Aorta (tissue), 5 donors: Measurements from ENCODE around the gene GPX5. TPM values are rescaled to one million over a fixed set of nuclear protein-coding genes. Genes with fewer than 3 reads are reported as not detected.
"Not testable (repeated sequence)": the region's sequence is repeated elsewhere in the genome, so short reads cannot be mapped to it uniquely, and the experiment has no call there.

Experiments used
- ATAC-seq: fragments of 200-7000 bp; cut with Tn5 transposase; one replicate; pipeline ENCODE4 v1.9.1; 2022; ENCODE audit warnings: moderate library complexity; ENCODE audit not compliant: low FRiP score
- DNase-seq, 2 donors: peaks; one replicate each; pipeline ENCODE4 v3.0.0-alpha.2; 2020
- H3K27ac ChIP-seq, 2 donors: one replicate each; pipeline ENCODE4 v1.5.1; 2013; ENCODE audit warnings: low read length in 2 of 2, mild to moderate bottlenecking in 2 of 2, moderate library complexity in 2 of 2, control low read depth in 1 of 2, inconsistent platforms in 1 of 2, low read depth in 1 of 2
- H3K27me3 ChIP-seq, 2 donors: one replicate each; pipeline ENCODE4 v1.6.1; 2013; ENCODE audit warnings: control low read depth in 1 of 2, low read length in 1 of 2, mild to moderate bottlenecking in 1 of 2, moderate library complexity in 1 of 2; ENCODE audit not compliant: insufficient read depth in 2 of 2, control insufficient read depth in 1 of 2
- H3K36me3 ChIP-seq, 2 donors: one replicate each; pipeline ENCODE4 v1.6.1; 2013; ENCODE audit warnings: control low read depth in 1 of 2, low read length in 1 of 2, mild to moderate bottlenecking in 1 of 2; ENCODE audit not compliant: insufficient read depth in 2 of 2, control insufficient read depth in 1 of 2
- H3K4me1 ChIP-seq, 2 donors: one replicate each; pipeline ENCODE4 v1.6.1; 2013; ENCODE audit warnings: low read length in 2 of 2, control low read depth in 1 of 2, mild to moderate bottlenecking in 1 of 2, moderate library complexity in 1 of 2; ENCODE audit not compliant: insufficient read depth in 2 of 2, control insufficient read depth in 1 of 2
- H3K4me3 ChIP-seq, 2 donors: one replicate each; pipeline ENCODE4 v1.5.1; 2013; ENCODE audit warnings: low read length in 2 of 2, control low read depth in 1 of 2, mild to moderate bottlenecking in 1 of 2
- H3K9me3 ChIP-seq: one replicate; pipeline ENCODE4 v1.6.1; 2013; ENCODE audit warnings: mild to moderate bottlenecking, low read length; ENCODE audit not compliant: control insufficient read depth
- WGBS, 2 donors: extraction: QIAGEN DNeasy Blood & Tissue Kit; methylation state at CpG; one replicate each; pipeline ENCODE4 v1.1.7; 2013; 5-methylcytosine and 5-hydroxymethylcytosine counted together
- intact Hi-C, 2 donors: fragments of 100-400 bp; cut with DNase I; formaldehyde crosslinking; loops; one replicate each; pipeline versions ENCODE4 v1.14.2 to v1.15.0; 2022
- polyA plus RNA-seq, 2 donors: library from polyadenylated mRNA; stranded (reverse); fragments of 200-250 nt; gene quantifications; one replicate each; pipeline ENCODE4 v1.2.3, GENCODE V29; 2013
- total RNA-seq, 2 donors: library from RNA; stranded (reverse); fragmentation: NEBNext Ultra II Directional; extraction: Animal tissue kit (Norgen Biotek cat#: 25700); gene quantifications; one replicate each; pipeline ENCODE4 v1.2.1, GENCODE V29; 2021
- donor health status: healthy with polysubstance abuse.
- donor health status: Bipolar disorder and iron deficiency.
- donor health status: DM: no; HTN: no; CAD: no.
- donor health status: DM: no; HTN: no; CAD: no.
- donor health status: DM: yes; HTN: yes; CAD: no.

The GPX5 gene
- total and polyA plus RNA-seq, 4 donors, result not detected

DNA sequence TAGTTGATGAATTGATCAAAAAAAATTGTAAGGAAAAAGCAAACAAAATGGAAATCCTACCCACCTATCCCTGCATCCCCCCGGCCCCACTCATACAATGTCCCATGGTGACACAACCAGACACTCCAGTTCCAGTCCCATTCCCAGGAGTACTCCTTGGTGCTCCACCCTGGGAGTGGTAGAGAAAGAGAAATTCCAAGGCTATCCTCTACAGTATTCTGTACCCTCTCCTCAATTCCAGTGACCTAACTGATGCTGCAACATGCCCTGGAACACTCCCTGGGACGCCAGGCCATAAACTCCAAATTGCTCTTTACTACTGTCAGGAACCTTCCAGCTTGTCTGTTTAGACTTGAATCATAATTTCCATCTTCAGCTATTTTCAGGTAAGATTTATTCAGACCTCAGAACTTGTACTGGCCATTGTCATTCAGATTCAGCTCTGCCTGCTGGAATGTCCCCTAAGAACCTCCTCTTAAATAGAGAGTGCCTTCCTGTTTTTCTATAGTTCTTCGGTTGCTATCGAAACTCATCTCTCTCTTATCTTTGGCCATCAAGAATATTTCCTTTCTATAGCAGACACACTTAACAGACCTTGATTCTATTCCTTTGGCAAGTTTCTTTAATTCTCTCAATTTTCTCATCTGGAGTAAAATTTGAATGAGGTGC is 18.7 kb upstream of the GPX5 start:
- no peaks in the 10 kb centered on the region for H3K9me3 ChIP-seq
- DNase-seq (no peak), ATAC-seq (no peak)
- H3K4me1 ChIP-seq, result no peaks in the 10 kb centered on the region
- 59 to 64% methylated on average over 4 of the region's 4 CpGs for WGBS, 2 donors
- H3K27me3 ChIP-seq, result no peaks in the 10 kb centered on the region
- no peak overlapping the region for H3K4me3 ChIP-seq
- intact Hi-C loops, result no loop called here
- H3K36me3 ChIP-seq, result no peaks in the 10 kb centered on the region
- H3K27ac ChIP-seq, result no peak overlapping the region

DNA sequence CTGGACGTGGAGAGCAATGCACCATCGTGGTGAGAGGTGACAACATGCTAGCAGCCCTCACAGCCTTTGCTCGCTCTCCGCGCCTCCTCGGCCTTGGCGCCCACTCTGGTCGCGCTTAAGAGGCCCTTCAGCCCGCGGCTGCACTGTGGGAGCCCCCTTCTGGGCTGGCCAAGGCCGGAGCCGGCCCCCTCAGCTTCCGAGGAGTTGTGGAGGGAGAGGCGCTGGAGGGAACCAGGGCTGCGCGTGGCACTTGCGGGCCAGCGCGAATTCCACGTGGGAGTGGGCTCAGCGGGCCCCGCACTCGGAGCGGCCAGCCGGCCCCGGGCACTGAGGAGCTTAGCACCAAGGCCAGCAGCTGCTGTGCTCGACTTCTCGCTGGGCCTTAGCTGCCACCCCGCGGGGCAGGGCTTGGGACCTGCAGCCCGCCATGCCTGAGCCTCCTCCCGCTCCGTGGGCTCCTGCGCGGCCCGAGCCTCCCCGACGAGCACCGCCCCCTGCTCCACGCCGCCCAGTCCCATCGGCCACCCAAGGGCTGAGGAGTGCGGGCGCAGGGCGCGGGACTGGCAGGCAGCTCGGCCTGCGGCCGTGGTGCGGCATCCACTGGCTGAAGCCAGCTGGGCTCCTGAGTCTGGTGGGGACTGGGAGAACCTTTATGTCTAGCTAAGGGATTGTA is 13.9 kb upstream of the GPX5 start:
- intact Hi-C loops, result no loop called here
- no peaks in the 10 kb centered on the region for H3K36me3 ChIP-seq
- DNase-seq (no peak), ATAC-seq (no peak)
- H3K9me3 ChIP-seq, result no peaks in the 10 kb centered on the region
- H3K27me3 ChIP-seq, result no peaks in the 10 kb centered on the region
- no peak overlapping the region for H3K27ac ChIP-seq
- H3K4me1 ChIP-seq, result no peaks in the 10 kb centered on the region
- H3K4me3 ChIP-seq, result no peak overlapping the region
- 93 to 95% methylated on average over 50 to 51 of the region's 51 CpGs for WGBS, 2 donors

DNA sequence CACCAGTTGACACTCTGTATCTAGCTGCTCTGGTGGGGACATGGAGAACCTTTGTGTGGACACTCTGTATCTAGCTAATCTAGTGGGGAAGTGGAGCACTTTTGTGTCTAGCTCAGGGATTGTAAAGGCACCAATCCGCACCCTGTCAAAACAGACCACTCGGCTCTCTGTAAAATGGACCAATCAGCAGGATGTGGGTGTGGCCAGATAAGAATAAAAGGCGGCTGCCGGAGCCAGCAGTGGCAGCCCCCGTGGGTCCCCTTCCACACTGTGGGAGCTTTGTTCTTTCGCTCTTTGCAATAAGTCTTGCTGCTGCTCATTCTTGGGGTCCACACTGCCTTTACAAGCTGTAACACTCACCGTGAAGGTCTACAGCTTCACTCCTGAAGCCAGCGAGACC is 13.3 kb upstream of the GPX5 start:
- H3K36me3 ChIP-seq, H3K4me3 ChIP-seq, H3K9me3 ChIP-seq, H3K27ac ChIP-seq, H3K27me3 ChIP-seq, intact Hi-C loops, DNase-seq, H3K4me1 ChIP-seq, ATAC-seq: not testable (repeated sequence)
- 87 to 92% methylated on average over 8 of the region's 8 CpGs for WGBS, 2 donors

DNA sequence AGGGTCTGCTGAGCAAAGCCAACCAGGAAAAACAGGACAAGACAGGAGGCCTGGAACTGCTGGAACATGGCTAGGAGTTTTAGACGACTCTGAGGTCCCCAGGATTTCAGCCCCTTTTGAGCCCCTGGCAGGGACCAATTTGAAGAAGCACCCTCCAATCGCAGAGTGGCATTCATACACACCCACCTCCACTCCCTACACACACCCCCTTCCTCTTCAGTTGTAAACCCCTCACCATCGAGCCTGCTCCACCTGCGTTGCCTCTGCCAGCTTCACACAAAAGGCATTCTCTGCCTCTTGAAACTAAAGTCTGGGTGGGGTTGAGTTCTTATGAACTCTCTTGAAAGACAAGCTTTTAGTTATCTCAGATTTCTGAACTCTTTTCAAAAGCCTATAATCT is 10.0 kb upstream of the GPX5 start, which contains the start of gene GPX6:
TSS of gene GPX6 (minus strand) at position 118 of the 400 bp plus-strand sequence. CDS start at position 68, 50 bp downstream.
- ATAC-seq, result no peak
- intact Hi-C loops, result no loop called here
- no peak for DNase-seq
- H3K36me3 ChIP-seq, result no peaks in the 10 kb centered on the region
- H3K9me3 ChIP-seq, result no peaks in the 10 kb centered on the region
- 58 to 65% methylated on average over 4 of the region's 4 CpGs for WGBS, 2 donors
- no peaks in the 10 kb centered on the region for H3K4me1 ChIP-seq
- H3K4me3 ChIP-seq, result no peak within 1 kb of the TSS
- no peak within 1 kb of the TSS for H3K27ac ChIP-seq
- H3K27me3 ChIP-seq, result no peaks in the 10 kb centered on the region

DNA sequence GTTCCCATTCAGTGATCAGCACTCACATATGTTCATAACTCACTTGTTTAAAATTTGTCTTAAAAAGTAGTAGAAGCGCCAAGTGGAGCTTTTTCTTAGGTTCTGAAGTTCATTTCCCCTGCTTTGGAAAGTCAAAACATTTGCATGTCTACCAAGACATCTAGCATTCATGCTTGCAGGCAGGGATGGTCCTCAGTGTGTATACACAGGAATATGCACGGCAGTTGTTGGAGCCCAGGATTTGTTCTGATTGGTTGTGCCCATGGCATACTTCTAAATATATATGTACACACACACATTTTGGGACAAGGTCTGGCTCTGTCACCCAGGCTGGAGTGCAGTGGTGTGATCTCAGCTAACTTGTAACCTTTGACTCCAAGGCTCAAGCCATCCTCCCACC is 7.7 kb upstream of the GPX5 start:
- Histone ChIP-seq H3K9me3 (no peaks in the 10 kb centered on the region), H3K36me3 (no peaks in the 10 kb centered on the region), H3K27ac (no peak overlapping the region), H3K4me1 (no peaks in the 10 kb centered on the region), H3K4me3 (no peak overlapping the region), H3K27me3 (no peaks in the 10 kb centered on the region)
- no peak for DNase-seq
- ATAC-seq, result no peak
- intact Hi-C loops, result no loop called here
- WGBS, 2 donors, result 71 to 73% methylated on average over 2 of the region's 2 CpGs

DNA sequence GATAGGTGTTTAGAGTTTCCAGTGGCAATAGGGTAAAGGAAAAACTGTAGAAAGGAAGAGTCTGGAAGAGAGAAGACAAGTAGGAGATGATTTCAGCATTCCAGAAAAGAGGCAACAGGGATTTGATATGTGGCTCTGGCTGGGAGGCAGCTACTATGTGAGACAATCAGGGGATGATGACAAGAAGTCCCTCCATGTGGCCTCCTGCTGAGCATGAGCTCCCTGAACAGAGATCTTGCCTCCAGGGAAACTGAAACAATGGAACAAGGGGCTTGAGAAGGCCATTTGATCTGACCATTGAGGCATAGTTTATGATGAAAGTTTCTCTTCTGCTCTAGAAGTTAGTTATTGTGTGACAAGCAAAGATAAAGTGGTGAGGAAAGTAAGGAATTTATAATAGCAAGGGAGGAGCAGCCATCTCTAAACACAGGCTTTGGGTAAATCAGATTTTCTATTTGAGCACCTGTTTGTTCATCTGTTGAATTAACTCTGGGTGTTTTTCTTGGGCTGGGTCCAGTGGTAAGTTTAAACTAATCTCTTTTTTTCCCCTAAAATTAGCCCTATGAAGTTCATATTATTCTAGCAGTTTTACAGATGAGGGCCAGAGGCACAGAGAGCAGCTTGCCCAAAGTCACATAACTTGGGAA is 3.0 kb upstream of the GPX5 start:
- Histone ChIP-seq H3K27ac (no peak overlapping the region), H3K4me3 (no peak overlapping the region), H3K36me3 (no peaks in the 10 kb centered on the region), H3K27me3 (no peaks in the 10 kb centered on the region), H3K9me3 (no peaks in the 10 kb centered on the region), H3K4me1 (no peaks in the 10 kb centered on the region)
- intact Hi-C loops, result no loop called here
- ATAC-seq (no peak), DNase-seq (no peak)

DNA sequence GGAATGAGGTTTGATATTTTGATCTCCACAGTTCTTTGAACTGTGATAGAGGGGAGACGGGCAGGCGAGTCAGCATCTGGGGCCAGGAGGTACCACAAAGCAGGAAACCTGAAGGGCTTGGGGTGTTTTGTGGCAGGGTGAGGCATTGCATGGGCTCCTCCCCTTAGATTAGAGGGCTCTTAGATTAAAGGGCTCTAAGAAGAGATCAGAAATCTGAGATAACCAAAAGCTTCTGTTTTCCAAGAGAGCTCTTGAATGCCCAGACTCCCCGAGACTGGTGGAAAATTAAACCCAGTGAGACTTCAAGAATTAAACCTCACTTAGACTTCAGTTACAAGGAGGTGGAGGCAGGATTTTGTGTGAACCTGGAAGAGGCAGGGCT is 2.4 kb upstream of the GPX5 start:
- no peak for DNase-seq
- H3K9me3 ChIP-seq, result no peaks in the 10 kb centered on the region
- no peaks in the 10 kb centered on the region for H3K27me3 ChIP-seq
- H3K4me3 ChIP-seq, result no peak overlapping the region
- H3K27ac ChIP-seq, result no peak overlapping the region
- no peak for ATAC-seq
- WGBS, 2 donors, result 19 to 25% methylated on average over 3 of the region's 3 CpGs
- no peaks in the 10 kb centered on the region for H3K4me1 ChIP-seq
- intact Hi-C loops, result no loop called here
- no peaks in the 10 kb centered on the region for H3K36me3 ChIP-seq

DNA sequence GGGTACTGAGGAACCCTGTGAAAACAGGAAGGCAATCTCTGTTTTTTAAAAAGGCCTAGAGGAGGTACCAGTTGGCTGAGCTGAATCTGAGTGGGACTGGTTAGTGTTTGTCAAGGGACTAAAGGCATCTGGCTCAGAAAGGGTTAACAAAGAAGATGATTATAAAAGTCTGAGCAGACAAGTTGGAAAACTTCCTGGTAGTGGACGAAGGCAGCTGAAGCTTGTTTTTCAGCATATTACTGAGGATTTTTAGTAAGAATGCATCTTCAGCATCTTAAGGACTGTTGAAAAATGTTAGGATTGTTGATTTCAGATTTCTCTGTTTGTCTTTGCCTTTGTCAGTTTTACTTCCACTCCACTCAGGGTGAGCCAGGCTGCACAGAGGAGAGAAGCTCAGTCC is 5.1 kb downstream of the GPX5 start:
- no peaks in the 10 kb centered on the region for H3K27me3 ChIP-seq
- DNase-seq, result no peak
- 3% methylated on average over 1 of the region's 1 CpG for WGBS, 2 donors

More for the DNA sequence above, 5.1 kb downstream of the GPX5 start:
- no peak for ATAC-seq
- H3K9me3 ChIP-seq, result peaks cover 3% of the 10 kb centered on the region
- no peak overlapping the region for H3K27ac ChIP-seq
- H3K4me3 ChIP-seq, result no peak overlapping the region
- H3K36me3 ChIP-seq, result no peaks in the 10 kb centered on the region
- intact Hi-C loops, result no loop called here
- H3K4me1 ChIP-seq, result no peaks in the 10 kb centered on the region
